ENCODE measurements around the gene MTAP. TPM values are rescaled to one million over a fixed set of nuclear protein-coding genes. Genes with fewer than 3 reads are reported as not detected.

Gene MTAP
- total and polyA plus RNA-seq, 2 of the 13 experiments (the other 11 are each of a cell fraction or from before 2014, with no cell fraction given) = 16.7 to 51.2 TPM

GRCh38 chr9:21801683-21802417 lies 586 bp upstream of the MTAP start (continued):
- TF ChIP-seq DBP (CRISPR knock-in tag; IDR thresholded peaks at IDR 0.05; ENCODE audit: not compliant biosample characterization) (no peak), ZNF512B (CRISPR knock-in tag; IDR thresholded peaks at IDR 0.05; ENCODE audit: borderline replicate concordance) (no peak), CREB3 (CRISPR knock-in tag; IDR thresholded peaks at IDR 0.05) (no peak), SSRP1 (CRISPR knock-in tag; IDR thresholded peaks at IDR 0.05) (no peak), CC2D1A (CRISPR knock-in tag; IDR thresholded peaks at IDR 0.05) (no peak), ARID4A (CRISPR knock-in tag; IDR thresholded peaks at IDR 0.05; ENCODE audit: borderline replicate concordance) (no peak), ZNF318 (CRISPR knock-in tag; IDR thresholded peaks at IDR 0.05) (no peak), MED8 (CRISPR knock-in tag; IDR thresholded peaks at IDR 0.05; ENCODE audit: insufficient replicate concordance) (no peak)
- TF ChIP-seq, protein P1, sequence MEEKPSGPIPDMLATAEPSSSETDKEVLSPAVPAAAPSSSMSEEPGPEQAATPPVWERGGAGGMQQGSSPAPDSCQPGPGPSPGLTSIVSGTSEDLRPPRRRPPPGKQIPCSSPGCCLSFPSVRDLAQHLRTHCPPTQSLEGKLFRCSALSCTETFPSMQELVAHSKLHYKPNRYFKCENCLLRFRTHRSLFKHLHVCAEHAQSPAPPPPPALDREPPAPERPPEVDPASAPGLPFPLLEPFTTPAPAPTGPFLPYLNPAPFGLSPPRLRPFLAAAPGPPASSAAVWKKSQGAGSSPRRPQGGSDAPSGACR (CRISPR knock-in tag; IDR thresholded peaks at IDR 0.05) = no peak
